Activated CD4-positive, alpha-beta T cell treated with anti-CD3 and anti-CD28 coated beads, Interleukin-2, amount 50 U/mL, for 1 hour (primary cell): ENCODE results near the gene KCNAB2.
A peak's percentile ranks its signal among the peaks of the same experiment; 100 is the strongest.

Source experiments
- DNase-seq: peaks from one replicate; pipeline ENCODE4 v3.0.0-alpha.2; 2020

The KCNAB2 gene

GRCh38 chr1:6033986-6034749, 11.5 kb upstream of the KCNAB2 start:
- peak; percentile 49 for DNase-seq

DNA sequence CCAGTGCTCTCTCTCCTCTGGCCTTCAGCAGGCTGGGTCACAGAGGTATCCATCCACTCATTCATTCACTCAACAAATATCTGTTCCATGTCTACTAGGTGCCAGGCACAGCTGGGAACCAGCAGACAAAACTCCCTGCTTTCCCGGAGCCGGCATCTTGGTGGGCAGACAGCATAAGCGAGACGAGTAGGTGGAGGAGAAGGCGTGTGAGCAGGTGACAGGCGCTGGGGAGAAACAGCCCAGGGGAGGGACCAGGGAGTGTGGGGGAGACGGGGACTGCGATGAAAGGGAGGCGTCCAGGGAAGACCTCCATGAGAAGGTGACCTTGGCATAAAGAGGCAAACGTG, 11.0 kb upstream of the KCNAB2 start:
- DNase-seq: no peak

DNA sequence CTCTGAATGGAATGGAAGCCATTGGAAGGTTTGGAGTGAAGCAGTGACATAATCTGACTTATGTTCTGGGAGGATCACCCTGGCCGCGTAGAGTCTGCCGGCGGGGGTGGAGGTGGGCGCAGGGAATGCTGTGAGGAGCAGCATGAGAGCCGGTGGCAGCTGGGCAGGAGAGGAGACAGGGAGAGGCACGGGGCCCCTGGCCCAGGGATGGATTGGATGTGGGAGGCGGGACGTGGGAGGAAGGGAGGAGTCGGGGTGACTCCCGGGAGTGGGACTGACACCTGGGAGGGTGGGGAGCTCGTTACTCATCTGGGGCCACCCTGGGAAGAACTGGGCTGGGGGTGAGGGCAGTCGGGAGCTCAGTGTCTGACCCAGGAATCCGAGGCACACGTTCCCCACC, 10.4 kb upstream of the KCNAB2 start:
- DNase-seq: no peak

GRCh38 chr1:6035719-6036118, 10.0 kb upstream of the KCNAB2 start:
- DNase-seq: no peak

DNA sequence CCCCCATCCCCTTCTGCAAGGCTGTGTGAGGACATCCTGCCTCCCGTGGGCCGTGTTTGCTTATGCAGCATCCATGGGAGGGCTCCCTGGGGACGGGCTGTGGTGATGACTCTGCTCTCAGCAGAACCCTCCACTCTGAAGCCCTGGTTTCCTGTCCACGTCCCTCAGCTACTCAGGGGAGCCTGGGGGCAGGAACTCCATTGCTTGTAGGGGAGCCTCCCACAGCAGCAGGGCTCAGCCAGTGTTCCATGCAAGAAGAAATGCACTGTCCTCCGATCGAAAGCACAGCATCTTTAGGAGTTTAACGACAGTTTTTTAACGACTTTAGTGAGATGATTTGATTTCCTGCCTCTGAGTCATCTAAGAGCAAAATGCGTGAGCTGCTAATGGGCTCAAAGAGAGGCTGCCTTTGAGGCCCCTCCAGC, 8.3 kb upstream of the KCNAB2 start:
- no peak for DNase-seq

DNA sequence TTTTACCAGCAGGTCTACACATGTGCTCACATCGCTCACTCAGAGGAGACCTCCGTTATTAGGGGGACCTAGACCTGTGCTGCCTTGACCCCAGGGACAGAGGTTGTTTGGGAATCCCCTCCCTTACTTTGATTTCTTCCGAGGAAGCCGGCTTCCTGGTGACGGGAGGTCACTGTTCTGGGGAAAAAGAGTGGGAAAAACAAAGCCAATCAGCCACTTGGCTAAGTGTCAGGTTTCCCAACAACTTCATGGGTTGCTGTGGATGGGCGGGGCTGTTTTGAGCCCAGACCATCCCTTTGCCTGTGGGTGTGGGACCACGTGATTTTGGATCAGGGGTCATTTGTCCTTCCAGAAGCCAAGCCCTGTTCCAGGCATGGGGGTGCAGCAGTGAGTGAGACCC, 7.1 kb upstream of the KCNAB2 start:
- DNase-seq: no peak

GRCh38 chr1:6039031-6039430, 6.7 kb upstream of the KCNAB2 start:
- no peak for DNase-seq

DNA sequence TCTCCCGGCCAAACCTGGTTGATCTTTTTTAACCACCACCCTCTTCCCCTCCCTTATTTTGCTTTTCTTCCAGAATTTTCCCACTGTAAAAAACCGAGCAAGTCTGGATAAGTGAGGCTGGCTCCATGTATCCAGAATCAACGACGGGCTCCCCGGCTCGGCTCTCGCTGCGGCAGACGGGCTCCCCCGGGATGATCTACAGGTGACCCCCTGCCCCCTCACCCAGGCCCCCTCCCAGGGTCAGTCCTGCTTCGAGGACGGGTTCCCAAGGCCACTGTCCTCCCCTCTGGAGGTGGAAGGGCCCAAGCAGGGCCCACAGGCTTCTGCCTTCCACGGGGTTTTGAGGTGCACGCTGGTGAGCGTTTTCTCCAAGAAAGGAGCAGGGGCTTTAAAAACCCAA, 5.2 kb upstream of the KCNAB2 start:
- no peak for DNase-seq

DNA sequence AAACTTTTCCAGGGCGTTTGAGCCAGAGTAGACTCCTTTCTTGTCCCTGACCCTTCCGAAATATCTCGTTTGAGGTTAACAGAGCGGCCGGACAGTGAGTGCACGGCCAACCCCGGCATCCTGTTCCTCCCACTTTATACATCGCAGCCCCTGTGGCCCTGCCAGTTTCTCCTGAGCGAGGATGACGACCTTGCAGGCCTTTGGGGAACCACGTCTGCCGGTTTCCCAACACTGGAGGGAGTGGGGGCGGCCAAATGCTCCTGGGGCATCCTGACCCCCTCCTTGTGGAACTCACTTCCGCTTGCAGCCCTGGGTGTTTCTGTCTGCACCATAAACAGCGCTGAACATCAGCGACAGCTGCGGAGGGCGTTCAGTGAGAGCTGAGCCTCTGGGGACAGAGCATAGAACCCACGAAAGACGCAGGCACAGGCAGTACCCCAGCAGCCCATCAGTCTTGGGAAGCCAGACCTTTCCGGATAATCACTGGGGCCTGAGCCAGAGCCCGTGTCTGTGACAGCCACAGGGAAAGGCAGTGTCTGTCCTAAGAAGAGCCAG, 4.8 kb upstream of the KCNAB2 start:
- DNase-seq: no peak

- DNase-seq: peak; percentile 18
These were observed 4.1 kb upstream of the KCNAB2 start for GRCh38 chr1:6041432-6042062.

DNA sequence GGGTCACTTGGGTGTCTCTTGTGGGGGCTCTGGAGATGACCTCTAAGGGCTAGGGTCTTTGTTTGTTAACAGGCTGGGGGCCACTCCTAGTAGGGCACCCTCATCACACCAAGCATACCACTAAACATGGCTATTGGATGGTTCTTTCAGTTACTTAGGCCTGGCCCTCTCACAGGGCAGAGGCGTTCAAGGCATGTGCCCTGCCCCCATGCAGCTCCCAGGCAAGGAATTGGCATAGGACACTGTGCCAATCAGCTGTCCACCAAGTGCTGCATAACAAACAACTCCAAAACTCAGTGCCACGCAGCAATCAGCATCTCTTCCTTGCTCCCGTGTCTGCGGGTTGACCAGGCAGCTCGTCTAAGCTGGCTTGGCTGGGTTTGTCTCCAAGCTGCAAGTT, 2.1 kb upstream of the KCNAB2 start:
- no peak for DNase-seq

- no peak for DNase-seq
These were observed 1.1 kb upstream of the KCNAB2 start for GRCh38 chr1:6044481-6045109.

DNA sequence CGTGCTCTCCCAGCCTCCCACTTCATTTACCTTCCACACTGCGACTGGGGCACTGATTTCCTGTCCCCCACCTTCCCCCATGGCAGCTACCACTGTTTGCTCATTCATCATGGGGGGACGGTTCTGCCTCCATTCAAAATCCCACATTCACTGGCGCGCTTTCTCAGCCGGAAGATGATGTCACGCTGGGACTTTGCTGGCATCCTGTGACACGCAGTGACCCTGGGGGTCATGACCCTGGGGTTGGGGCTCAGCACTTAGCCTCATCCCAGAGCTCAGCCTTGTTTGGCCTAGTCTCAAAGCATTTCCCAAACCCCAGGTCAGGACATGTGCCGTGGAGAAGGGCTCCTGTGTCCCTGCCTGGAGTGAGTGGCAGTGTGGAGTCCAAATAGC, 582 bp upstream of the KCNAB2 start:
- DNase-seq: no peak

- no peak for DNase-seq
These were observed 591 bp downstream of the KCNAB2 start for GRCh38 chr1:6046279-6046678.

DNA sequence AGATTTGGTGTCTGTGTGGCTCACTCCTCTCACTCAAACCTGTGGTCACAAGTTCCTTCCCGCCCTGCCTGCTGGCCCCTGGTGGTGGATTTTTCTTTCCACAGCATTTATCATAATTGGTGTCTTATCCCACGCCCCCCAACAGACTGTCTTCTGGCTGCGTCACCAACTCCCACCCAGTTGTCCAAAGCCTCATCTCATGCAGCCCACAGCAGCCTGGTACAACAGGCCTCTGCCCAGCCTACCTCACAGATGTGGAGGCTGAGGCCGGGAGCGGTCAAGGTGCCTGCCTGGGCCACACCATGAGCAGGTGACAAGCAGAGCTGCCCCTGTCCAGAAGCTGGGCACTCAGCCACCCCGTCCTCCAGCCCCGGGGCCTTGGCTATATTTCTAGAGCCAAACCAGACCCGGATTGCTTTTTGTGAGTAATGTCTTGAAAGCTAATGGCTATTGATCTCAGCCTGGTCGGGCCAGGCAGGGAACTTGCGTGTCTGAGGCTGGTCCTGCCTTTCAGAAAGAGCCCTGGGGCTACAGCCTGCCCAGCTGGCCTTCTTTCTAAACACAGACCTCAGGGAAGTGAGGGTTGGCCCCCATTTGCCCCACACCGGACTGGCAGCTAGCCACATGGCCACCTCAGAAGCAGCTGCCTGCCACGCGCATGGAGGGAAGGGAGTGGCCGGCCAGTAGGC, 2.6 kb downstream of the KCNAB2 start:
- DNase-seq: no peak

DNA sequence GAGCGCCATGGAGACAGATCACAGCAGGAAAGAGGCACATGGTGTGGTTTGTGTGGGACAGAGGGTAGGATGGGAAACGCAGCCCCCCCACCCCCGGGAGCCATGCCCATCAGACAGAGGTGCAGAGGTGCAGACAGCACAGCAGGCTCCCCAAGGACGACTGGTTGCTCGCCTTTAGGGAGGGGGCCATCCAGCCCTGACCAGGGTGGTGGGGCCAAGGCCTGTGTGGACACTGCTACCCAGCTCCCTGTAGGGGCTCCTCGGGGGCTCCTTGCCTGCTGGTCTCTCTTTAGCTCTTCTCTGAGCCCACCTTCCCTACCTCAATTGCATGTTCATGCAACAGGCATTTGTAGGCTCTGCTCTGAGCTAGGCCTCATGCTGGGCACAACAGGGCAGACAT, 3.7 kb downstream of the KCNAB2 start:
- DNase-seq: no peak

DNA sequence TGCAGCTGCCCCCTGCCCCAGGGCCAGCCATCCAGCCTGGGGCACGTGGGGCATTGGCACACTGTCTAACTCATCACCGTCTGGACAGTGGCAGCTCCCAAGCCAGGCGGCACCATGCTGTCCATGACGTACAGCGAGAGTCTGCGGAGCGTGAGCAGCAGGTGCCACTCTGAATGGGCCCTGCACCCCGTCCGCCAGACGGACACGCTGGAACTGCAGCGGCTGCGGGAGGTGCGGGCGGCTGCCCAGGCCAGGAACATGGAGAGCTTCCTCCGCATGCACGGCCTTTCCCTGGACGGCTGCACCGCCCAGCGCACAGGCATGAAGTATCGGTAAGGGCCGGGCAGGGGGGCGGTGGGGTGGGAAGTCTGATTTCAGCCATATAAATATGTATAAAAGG, 5.7 kb downstream of the KCNAB2 start:
- DNase-seq: no peak

GRCh38 chr1:6052543-6053205, 7.0 kb downstream of the KCNAB2 start:
- DNase-seq: peak; percentile 48

DNA sequence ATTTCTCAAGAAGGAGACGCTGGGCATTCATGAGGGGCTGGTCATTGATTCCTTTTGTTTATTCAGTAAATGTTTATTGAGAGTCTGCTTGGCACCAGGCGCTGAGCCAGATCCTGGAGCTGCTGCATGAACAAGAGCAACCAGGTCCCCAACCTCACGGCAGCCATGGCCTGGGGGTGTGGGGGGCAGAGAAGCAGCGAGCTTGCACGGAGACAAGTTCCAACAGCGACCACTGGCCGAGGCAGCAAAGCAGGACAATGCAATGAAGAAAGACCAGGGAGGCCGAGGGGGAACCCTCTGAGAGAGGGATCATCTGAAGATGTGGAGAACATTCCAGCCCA, 7.5 kb downstream of the KCNAB2 start:
- DNase-seq: no peak

GRCh38 chr1:6054596-6054995, 8.9 kb downstream of the KCNAB2 start:
- no peak for DNase-seq

DNA sequence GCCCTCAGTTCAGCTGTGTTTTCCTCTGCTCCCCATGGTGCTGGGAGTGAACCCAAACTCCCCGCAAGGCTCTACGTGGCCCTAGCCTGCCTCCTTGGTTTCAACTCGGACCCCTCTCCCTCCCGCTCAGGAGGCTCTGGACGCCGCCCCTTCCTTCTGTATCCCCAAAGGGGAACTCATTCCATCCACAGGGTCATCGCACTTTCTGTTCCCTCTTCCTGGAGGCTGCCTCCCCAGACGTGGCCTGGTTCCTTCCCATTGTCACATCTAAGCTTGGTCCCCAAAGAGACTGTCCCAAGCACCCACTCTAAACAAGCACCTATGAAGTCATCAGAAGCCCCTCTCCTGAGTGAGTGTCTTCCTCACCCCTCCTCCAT, 10.9 kb downstream of the KCNAB2 start:
- DNase-seq: no peak

DNA sequence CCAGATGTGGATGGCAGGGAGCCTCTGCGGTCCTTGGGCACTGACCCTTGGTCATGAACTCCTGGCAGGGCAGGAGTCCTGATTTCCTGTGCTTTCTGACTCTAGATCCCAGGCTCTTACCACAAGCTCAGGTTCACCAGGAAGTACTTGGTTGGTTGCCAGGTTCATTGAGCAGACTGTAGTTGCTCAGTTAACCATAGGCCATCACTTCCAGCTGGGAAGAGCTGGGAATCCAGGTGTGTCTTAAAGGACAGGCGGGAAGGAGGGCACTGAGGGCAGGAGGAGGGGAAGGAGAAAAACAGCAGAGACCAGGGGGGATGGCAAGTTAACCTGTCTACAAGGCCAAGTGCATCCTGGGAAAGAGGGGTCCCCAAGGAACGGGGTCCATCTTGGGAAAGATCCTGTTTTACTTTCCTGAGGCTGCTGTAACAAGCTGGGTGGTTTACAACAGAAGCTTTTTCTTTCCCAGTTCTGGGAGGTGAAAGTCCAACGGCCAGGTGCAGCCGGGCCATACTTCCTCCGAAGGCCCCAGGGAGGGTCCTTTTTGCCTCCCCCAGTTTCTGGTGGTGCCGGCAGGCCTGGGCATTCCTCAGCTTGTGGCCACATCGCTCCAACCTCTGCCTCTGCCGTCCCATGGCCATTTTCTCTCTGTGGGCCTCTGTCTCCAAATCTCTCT, 11.6 kb downstream of the KCNAB2 start:
- no peak for DNase-seq

- no peak for DNase-seq
These were observed 14.2 kb downstream of the KCNAB2 start for GRCh38 chr1:6059866-6060265.
